Activated naive CD4-positive, alpha-beta T cell (primary cell): ENCODE measurements around the gene PCDH9.

Experiments
- DNase-seq, 4 experiments: peaks; one replicate each; lab custom pipeline; 2025; lab: John Stamatoyannopoulos, UW

Gene PCDH9, protein sequence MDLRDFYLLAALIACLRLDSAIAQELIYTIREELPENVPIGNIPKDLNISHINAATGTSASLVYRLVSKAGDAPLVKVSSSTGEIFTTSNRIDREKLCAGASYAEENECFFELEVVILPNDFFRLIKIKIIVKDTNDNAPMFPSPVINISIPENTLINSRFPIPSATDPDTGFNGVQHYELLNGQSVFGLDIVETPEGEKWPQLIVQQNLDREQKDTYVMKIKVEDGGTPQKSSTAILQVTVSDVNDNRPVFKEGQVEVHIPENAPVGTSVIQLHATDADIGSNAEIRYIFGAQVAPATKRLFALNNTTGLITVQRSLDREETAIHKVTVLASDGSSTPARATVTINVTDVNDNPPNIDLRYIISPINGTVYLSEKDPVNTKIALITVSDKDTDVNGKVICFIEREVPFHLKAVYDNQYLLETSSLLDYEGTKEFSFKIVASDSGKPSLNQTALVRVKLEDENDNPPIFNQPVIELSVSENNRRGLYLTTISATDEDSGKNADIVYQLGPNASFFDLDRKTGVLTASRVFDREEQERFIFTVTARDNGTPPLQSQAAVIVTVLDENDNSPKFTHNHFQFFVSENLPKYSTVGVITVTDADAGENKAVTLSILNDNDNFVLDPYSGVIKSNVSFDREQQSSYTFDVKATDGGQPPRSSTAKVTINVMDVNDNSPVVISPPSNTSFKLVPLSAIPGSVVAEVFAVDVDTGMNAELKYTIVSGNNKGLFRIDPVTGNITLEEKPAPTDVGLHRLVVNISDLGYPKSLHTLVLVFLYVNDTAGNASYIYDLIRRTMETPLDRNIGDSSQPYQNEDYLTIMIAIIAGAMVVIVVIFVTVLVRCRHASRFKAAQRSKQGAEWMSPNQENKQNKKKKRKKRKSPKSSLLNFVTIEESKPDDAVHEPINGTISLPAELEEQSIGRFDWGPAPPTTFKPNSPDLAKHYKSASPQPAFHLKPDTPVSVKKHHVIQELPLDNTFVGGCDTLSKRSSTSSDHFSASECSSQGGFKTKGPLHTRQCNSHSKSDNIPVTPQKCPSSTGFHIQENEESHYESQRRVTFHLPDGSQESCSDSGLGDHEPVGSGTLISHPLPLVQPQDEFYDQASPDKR (N-terminal part only)

DNA sequence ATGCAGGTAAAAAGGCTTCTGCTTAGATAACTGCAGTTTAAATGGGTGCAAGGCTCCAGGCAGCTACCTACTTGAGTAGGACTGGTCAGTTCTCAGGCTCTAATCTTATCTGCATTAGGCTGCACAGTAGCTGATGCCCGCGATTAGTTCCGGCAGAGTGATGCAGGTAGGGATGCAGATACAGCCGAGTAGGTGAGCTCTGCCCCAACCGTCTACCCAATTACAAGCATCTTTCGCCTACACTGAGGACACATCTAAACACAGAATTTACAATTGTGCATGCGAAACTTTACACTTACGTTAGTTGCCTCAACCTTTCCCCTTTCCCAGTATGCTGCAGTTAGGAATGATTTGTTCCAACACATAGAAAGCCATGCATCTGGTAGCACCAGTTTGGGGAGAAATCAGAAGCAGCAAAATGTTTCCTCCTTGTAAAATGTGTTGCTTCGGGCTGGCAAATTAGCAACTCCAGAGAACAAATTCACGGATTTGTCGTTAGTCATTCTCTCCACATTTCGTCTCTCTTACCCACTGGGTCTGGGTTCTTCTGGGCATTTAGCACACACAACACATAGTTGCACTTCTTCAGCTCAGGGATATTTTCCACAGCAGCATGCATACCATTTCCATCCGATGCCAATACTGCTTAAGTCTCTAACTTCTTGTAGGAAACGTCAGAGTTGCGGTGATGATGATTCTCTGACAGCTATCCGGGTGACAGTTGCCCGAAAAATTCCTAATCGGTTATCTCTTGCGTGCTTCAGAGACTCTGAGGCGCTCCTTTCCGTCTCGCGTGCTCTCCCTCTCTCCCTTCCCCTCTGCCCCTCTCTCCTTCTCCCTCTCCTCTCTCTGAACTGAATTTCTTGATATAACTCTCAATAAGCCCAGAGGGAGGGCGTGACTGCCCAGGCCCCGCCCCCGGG, at the start of gene PCDH9:
TSS of gene PCDH9 (minus strand) at position 856 of the 923 bp plus-strand sequence. CDS start 1,896 bp downstream, outside the sequence.
- peak in 1 of 4 experiments; percentile 3 for DNase-seq

DNA sequence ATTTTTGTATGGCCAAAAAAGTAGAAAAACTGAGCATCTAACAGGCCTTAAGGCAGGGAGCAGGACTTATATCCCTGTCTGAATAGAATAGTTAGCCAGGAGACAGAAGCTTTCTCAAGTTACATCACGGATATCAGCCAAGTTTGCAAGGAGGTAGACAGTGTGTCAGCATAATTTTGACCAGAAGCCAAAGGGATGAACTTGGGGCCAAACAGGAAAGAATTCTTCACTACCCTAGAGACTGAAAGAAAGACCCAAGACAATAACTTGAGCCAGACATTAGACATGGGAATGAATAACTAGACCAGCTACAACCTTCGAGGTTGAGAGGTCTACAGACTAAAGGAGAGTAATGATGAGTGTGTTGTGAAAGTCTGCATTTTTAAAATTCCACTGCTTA, 48.1 kb upstream of the PCDH9 start:
- no peak for DNase-seq

DNA sequence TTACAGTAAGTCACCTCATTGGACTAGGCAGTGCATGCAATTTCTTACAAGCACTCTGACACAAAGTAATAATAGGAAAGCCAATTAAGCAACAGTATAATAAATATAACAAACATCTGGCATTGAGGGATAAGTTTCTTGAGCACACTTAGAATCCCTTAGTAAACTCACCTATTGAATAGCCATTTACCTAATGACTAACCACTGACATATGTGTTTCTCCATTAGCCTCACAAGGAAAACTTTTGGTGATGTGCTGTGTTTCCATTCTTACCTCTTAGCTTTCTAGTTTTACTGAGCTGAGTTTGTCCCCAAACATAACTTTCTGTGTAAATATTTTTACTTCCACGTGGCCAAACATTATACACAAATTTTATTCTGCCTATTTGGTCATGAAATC, 47.4 kb upstream of the PCDH9 start:
- no peak for DNase-seq

DNA sequence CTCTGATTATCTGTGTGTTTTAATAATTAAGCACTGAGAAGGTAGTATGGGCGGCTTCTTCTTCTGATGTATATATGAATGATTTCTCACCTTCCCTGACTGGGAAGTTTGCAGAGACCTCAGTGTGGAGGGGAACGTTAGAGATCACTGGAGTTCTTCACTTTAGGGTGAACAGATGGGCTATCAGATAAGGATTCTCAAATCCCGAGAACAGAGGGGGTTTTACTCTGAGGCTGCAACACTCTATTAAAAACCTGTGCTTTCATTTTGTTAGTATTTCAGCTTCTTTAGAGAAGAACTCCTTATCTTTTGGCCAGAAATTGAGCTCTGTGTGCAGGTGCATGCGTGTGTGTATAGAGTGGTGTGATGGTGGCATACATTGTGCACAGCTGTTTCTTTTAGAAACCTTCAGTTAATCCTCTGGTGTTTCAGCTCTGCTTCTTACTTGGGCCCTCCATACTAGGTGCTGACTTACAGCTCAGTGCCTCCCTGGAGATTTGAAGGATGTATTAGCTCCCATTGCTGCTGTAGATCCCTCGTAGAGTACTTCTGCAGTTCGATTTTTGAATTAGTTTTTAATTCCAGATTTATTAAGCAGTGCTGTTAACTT, 45.3 kb upstream of the PCDH9 start:
- DNase-seq, result no peak

DNA sequence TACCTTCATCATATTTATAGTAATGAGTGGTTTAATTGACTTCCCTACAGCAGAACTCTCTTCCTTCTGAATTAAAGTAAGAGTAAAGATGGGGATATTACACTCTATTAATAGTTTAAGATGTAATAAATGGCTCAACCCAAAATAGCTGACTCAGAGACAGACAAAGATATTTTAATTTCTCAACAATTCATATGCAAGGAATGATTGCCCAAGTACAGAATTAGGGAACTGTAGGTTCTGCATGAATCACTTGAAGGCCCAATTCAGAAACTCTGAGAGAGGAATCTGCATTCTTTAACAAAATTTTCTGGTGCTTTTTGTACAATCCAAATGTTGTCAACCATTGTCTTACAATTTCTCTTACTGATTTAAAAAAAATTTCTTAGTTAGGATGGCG, 42.9 kb upstream of the PCDH9 start:
- no peak for DNase-seq

DNA sequence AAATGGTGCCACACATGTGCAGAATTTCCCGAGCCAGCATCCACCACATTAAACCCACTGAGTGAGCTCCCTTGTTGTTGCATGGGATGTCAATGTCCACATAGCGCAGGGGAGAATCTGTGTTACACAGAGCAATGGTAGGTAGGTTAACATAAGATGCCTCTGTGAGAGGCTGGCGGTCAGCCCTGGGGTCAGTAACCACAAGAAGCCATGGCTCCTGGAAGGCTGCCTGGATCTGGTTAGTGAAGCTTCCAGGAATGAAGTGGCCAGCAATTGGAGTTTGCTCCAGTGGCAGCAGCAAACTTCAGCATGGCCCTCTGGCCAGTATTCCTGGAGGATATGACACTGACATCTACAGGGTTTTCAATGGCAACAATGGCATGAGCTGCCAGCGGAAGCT, 37.0 kb upstream of the PCDH9 start:
- no peak for DNase-seq

DNA sequence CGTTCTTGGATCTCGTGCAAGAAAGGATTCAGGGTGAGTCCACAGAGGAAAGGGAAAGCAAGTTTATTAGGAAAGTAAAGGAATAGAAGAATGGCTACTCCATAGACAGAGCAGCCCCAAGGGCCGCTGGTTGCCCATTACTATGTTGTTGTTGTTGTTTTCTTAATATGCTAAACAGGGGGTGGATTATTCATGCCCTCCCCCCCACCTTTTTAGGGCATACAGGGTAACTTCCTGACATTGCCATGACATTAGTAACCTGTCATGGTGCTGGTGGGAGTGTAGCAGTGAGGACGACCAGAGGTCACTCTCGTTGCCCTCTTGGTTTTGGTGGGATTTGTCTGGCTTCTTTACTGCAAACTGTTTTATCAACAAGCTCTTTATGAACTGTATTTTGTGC, 29.1 kb upstream of the PCDH9 start:
- no peak for DNase-seq

DNA sequence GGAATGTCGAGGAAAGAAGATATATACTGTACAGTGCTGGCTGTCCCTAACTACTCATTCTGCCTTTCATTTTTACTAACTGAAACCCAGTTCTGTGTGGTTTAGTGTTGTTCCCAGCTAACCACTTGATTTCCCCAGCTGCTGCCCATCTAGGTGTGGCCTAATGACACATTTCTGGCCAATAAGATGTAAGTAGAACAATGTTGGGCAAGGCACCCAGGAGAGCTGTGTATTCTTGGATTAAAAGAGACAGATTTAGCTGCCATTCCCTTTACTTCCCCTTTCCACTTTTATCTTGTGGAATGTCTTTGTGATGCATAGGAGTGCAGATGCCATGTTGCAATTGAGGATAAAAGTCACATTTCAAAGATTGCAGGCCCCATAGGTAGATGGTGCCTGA, 28.3 kb upstream of the PCDH9 start:
- no peak for DNase-seq

DNA sequence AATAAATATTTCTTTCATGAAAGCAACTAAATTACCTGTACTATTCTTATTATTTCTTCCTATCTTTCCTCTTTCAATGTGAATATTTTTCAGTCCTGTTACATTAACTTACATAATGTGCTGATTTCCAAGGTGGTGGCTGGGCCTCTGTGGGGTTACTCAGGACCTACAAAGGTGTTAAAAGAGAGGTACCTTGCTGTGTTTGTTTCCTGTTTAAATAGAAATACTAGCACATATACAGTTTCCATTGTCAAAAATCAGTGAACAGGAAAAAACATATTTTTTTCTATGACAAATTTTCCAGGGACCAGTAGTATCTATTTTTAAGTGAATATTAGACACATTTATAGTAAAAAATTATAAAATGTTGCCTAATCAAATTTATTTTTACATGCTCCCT, 8.7 kb upstream of the PCDH9 start:
- DNase-seq, result no peak

DNA sequence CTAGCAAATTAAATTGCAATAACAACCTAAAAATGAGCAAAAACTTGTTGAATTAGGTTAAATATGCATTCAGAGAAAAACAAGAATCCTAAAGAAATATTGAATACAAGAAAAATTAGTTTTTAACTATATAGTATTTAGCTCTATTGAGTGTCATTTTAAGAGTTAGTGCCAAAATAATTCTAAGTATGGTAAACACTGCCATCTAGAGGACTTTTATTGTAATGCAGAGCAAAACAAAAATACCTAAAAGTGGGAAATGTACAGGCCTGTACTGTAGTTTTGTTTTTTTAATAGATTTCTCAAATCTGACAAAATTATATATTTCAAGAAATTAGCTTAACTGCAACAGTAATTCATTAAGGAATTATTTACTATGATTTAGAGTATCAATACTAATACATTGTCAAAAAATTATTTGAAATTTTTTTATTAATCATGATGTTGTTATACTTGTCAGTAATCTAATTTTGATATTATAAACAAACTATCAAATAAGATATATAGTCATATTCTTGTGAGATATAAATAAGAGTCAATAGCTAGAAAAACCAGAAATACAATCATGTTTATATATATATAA, 8.2 kb upstream of the PCDH9 start:
- no peak for DNase-seq

DNA sequence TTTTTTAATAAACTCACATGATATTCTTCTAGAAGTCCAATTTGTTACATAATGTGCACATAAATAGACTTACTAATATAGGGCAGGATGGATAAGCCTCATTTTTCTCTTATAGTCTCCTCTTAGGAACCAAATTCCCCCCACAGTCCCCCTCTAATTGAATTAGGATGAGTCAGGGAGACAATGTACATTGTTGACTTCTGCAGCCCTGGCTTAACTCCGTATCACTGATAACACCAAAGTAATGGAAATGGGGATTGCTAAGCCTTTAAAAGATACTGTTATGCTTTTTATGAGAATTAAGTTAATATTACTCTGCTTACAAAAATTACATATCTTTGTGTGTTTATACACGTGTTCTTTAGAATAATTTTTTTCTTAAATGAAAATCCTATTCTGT, 5.1 kb upstream of the PCDH9 start:
- no peak for DNase-seq

DNA sequence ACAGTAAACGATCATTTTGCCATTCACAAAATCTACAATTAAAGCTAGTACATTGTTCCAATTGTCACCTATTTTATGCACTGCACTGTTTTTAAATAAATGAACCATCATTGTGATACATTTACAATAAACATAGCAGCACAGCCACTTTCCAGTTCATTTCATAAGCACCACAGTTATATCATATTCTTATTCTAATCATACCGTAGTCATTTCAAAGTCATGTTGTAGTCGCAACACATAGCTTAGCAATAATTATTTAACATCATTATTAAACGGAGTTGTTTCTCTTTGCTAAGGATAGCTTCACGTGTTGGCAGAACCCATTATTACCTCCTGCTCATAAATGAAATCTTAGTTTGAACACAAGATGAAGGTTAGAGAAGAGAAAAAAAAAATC, 2.2 kb upstream of the PCDH9 start:
- no peak for DNase-seq

DNA sequence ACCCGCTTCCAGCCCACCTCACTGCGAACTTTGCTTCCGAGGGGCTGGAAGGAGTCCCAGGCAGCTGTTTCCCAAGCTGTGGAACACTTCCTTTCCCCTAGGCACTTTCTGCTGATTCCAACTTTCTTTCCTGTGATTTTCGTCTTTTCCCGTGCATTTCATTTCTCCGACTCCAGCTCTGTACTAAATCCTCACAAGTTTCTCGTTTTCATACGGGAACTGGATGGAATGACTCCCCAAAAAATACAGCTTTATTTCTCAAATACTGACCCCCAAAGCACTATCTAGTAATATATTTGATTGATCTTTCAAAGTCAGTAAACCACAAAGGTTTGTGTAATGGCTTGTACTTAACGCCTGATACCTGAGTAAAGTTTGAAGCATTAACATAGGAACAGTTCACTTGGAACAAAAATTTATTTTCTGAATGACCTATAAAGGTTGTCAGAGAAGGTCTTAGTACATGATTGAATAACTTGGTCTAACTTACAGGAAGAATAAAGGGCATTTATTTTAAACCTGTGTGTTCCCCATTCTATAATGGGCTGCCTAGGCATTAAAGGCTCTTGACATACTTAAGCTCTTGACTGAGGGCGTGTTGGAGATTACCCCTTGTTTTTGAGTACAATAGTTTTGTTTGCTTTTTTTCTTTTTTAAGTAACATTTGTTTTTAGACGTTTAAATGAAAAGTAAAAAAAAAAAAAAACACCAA, 1.3 kb upstream of the PCDH9 start:
- no peak for DNase-seq

DNA sequence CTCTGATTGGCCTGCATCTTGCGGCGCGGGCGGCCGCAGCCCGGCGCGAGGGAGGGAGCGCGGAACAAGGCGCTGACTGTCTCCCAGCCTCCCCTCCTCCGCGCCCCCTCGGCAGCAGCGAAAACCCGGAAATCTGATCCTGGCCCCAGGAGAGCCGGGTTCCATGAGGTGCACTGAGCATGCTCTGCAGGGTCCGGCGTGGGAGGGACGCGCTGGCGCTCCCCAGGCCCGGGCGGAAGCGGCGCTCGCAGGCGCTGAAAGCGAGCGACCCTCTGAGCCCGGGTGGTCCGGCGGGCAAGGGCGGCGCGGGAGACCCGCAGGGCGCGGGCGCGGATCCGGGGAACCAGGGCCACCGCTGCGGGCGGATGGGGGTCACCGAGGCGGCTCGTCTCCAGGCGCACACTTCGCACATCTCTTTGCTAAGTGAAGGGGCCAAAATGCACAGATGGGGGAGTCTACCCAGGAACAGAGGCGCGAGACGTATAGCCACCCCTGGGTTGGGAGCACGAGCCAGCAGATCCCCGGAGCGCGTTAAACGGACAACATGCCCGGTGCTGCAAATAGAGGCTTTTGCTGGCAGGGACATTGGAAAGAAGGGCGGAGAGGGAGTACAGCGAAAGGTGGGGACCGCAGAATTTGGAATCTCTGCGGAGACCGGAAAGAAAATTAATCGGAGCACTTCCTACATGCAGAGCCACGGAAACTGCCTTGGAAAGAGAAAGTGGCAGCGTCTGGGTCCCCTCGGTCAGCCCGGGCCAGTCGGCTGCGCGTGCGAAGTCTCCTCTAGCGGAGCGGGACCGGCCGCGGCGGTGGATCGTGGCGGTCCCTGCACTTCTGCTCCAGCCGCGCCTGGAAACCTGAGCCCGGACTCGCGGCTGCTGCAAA, 510 bp upstream of the PCDH9 start:
- peak; percentile 45 to 77 (median 64) for DNase-seq

DNA sequence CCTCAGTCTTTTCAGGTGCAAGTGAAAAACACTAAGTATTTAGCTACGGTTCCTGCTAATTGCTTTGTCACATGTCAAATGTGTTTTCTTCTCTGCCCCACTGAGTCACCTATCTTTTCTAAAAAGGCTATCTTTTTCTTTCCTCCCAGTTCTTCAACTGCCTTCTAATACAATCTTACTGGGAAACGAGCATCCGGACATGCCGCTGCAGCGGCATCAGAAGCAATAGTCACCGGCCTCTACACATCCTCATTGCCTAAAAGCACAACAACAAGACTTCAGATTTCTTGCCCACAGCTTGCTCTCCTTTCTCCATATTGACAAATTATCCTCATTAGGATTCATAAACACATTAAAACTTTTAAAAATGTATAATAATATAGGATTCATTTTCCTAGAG, 1.2 kb downstream of the PCDH9 start:
- no peak for DNase-seq

DNA sequence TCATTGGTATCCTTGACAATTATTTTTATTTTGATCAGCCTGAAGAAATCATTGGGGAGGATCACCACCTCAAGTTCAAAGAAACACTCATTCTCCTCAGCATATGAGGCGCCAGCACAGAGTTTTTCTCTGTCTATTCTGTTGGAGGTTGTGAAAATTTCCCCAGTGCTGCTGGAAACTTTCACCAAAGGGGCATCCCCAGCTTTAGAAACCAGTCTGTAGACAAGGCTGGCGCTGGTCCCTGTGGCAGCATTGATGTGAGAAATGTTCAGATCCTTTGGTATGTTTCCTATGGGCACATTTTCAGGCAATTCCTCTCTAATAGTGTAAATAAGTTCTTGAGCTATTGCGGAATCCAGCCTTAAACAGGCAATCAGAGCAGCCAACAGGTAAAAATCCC, 2.1 kb downstream of the PCDH9 start:
- no peak for DNase-seq

DNA sequence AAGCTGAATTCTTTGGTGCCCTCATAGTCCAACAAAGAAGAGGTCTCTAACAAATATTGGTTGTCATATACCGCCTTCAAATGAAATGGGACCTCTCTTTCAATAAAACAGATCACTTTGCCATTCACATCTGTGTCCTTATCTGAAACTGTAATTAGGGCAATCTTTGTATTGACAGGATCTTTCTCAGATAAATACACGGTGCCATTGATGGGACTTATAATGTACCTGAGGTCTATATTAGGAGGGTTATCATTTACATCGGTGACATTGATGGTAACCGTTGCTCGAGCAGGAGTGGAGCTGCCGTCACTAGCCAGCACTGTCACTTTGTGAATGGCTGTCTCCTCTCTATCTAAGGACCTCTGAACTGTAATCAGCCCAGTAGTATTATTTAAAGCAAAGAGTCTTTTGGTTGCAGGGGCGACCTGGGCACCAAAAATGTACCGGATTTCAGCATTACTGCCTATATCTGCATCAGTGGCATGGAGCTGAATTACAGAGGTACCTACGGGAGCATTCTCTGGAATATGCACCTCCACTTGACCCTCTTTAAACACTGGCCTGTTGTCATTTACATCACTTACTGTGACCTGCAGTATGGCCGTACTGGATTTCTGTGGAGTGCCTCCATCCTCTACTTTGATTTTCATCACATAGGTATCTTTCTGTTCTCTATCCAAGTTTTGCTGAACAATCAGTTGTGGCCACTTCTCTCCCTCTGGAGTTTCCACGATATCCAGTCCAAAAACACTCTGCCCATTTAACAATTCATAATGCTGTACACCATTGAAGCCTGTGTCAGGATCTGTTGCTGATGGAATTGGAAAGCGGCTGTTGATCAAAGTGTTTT, 2.8 kb downstream of the PCDH9 start:
- no peak for DNase-seq

DNA sequence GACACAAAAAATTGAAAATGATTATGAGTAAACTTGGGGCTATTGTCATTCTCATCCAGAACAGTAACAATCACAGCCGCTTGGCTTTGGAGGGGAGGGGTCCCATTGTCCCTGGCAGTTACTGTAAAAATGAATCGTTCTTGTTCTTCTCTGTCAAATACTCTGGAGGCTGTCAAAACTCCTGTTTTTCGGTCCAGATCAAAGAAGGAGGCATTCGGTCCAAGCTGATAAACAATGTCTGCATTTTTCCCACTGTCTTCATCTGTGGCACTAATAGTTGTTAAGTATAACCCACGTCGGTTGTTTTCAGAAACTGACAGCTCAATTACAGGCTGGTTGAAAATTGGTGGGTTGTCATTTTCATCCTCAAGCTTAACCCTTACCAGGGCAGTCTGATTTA, 3.4 kb downstream of the PCDH9 start:
- no peak for DNase-seq
